OCI-LY1 (cell line): ENCODE results near the gene ZBTB7A.

Experiments
- H2AFZ ChIP-seq: fragments of 200-600 bp; sonication (generic), shearing (Covaris generic); 2 replicates; pipeline ENCODE4 v1.6.0; 2014; ENCODE audit warnings: antibody characterized with exemption, mild to moderate bottlenecking, low read length
- H3F3A ChIP-seq: fragments of 200-600 bp; sonication (generic), shearing (Covaris generic); 2 replicates; pipeline ENCODE4 v1.6.0; 2014; ENCODE audit warnings: mild to moderate bottlenecking, antibody characterized with exemption, low read length, moderate library complexity; ENCODE audit not compliant: insufficient read depth
- H3K27ac ChIP-seq: fragments of 200-600 bp; sonication (generic); 2 replicates; pipeline ENCODE4 v1.5.1; 2014; ENCODE audit warnings: low read length, mixed run types, mild to moderate bottlenecking, low read depth; ENCODE audit not compliant: poor library complexity, severe bottlenecking
- H3K27me3 ChIP-seq: fragments of 200-600 bp; sonication (generic); 2 replicates; pipeline ENCODE4 v1.6.0; 2014; ENCODE audit warnings: antibody characterized with exemption, mild to moderate bottlenecking, low read length, moderate library complexity; ENCODE audit not compliant: insufficient read depth
- H3K36me3 ChIP-seq: fragments of 200-600 bp; sonication (generic); 2 replicates; pipeline ENCODE4 v1.6.1; 2014; ENCODE audit warnings: mild to moderate bottlenecking, antibody characterized with exemption, low read length, moderate library complexity, mixed read lengths; ENCODE audit not compliant: insufficient read depth
- H3K4me1 ChIP-seq: fragments of 200-600 bp; sonication (generic); 2 replicates; pipeline ENCODE4 v1.5.1; 2014; ENCODE audit warnings: mild to moderate bottlenecking, low read length, moderate library complexity; ENCODE audit not compliant: insufficient read depth, severe bottlenecking
- H3K4me2 ChIP-seq: fragments of 200-600 bp; sonication (generic), shearing (Covaris generic); 2 replicates; pipeline ENCODE4 v1.6.1; 2014; ENCODE audit warnings: low read length
- H3K4me3 ChIP-seq: fragments of 200-600 bp; sonication (generic); 2 replicates; pipeline ENCODE4 v1.5.1; 2014; ENCODE audit warnings: low read length, low read depth, mild to moderate bottlenecking, mixed read lengths; ENCODE audit not compliant: poor library complexity, severe bottlenecking
- H3K79me2 ChIP-seq: fragments of 200-600 bp; shearing (Covaris generic); 2 replicates; pipeline ENCODE4 v1.6.1; 2016; ENCODE audit warnings: mixed run types, low read length, mixed read lengths; ENCODE audit not compliant: insufficient read depth
- H3K9ac ChIP-seq: fragments of 200-600 bp; sonication (generic), shearing (Covaris generic); 2 replicates; pipeline ENCODE4 v1.6.1; 2014; ENCODE audit warnings: mild to moderate bottlenecking, low read length, mixed read lengths
- H3K9me2 ChIP-seq: fragments of 200-600 bp; sonication (generic), shearing (Covaris generic); 2 replicates; pipeline ENCODE4 v1.6.1; 2014; ENCODE audit warnings: low read depth, mild to moderate bottlenecking, low read length, mixed read lengths
- H3K9me3 ChIP-seq: fragments of 200-600 bp; shearing (Covaris generic); 2 replicates; pipeline ENCODE4 v1.6.1; 2014; ENCODE audit warnings: low read length, mixed read lengths
- H4K20me1 ChIP-seq: fragments of 200-600 bp; sonication (generic), shearing (Covaris generic); 2 replicates; pipeline ENCODE4 v1.6.0; 2016; ENCODE audit warnings: mild to moderate bottlenecking, low read length; ENCODE audit not compliant: insufficient read depth
- EZH2 ChIP-seq: fragments of 200-600 bp; sonication (generic), shearing (Covaris generic); IDR thresholded peaks from 2 replicates; pipeline ENCODE4 v1.8.0; 2017; ENCODE audit warnings: borderline replicate concordance, mixed run types, mild to moderate bottlenecking, antibody characterized with exemption, low read length, moderate library complexity, mixed read lengths
- TF ChIP-seq, protein P1 (sequence below): fragments of 200-600 bp; sonication (generic), shearing (Covaris generic); IDR thresholded peaks from 2 replicates; pipeline ENCODE4 v1.5.1; 2017; ENCODE audit warnings: mild to moderate bottlenecking, antibody characterized with exemption, low read length, moderate library complexity, mixed read lengths

Gene ZBTB7A

DNA sequence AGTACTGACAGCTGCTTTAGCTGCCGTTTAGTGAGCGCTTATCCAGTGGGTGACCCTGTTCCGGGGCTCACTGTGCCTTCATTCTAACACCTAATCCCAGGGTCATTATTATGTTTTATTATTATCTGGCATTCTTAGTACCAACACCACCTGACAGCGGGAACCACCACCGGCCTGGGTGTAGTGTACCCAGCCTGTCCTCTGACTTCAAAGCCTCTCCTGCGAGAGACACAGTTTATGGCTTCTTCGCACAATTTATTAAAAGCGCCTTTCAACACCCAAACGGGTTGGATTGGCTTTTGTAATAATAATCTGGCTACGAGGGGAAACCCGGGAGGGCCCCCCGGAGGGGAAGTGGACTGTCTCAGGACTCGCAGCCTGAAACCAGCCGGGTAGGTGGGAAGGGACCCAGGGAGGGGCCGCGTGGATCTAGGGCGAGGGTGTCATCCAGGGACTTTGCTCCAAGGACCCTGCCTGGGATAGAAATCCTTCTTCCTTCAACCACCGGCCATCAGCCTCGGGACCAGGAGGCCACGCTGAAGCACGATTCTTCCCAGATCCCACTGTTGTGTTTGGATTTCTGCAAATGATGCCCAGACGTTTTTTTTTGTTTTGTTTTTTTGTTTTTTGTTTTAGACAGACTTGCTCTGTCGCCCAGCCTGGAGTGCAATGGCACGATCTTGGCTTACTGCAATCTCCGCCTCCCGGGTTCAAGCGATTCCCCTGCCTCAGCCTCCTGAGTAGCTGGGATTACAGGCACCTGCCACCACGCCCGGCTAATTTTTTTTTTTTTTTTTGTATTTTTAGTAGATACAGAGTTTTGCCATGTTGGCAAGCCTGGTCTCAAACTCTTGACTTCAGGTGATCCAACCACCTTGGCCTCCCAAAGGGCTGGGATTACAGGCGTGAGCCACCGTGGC is 1.6 kb upstream of the ZBTB7A start:
- Histone ChIP-seq H3K9me2 (no peaks in the 10 kb centered on the region), H3F3A (no peaks in the 10 kb centered on the region), H3K79me2 (peaks cover 18% of the 10 kb centered on the region), H3K27me3 (no peaks in the 10 kb centered on the region), H3K4me1 (peaks cover 30% of the 10 kb centered on the region), H3K36me3 (peaks cover 12% of the 10 kb centered on the region), H3K9ac (peak overlapping the region; percentile 77), H3K4me2 (peak overlapping the region; percentile 72), H4K20me1 (no peaks in the 10 kb centered on the region), H3K27ac (peak overlapping the region; percentile 38), H3K9me3 (no peaks in the 10 kb centered on the region), H3K4me3 (peak overlapping the region; percentile 73), H2AFZ (no peak overlapping the region)
- no peak for TF ChIP-seq EZH2
- TF ChIP-seq, protein P1, sequence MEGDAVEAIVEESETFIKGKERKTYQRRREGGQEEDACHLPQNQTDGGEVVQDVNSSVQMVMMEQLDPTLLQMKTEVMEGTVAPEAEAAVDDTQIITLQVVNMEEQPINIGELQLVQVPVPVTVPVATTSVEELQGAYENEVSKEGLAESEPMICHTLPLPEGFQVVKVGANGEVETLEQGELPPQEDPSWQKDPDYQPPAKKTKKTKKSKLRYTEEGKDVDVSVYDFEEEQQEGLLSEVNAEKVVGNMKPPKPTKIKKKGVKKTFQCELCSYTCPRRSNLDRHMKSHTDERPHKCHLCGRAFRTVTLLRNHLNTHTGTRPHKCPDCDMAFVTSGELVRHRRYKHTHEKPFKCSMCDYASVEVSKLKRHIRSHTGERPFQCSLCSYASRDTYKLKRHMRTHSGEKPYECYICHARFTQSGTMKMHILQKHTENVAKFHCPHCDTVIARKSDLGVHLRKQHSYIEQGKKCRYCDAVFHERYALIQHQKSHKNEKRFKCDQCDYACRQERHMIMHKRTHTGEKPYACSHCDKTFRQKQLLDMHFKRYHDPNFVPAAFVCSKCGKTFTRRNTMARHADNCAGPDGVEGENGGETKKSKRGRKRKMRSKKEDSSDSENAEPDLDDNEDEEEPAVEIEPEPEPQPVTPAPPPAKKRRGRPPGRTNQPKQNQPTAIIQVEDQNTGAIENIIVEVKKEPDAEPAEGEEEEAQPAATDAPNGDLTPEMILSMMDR = no peak

DNA sequence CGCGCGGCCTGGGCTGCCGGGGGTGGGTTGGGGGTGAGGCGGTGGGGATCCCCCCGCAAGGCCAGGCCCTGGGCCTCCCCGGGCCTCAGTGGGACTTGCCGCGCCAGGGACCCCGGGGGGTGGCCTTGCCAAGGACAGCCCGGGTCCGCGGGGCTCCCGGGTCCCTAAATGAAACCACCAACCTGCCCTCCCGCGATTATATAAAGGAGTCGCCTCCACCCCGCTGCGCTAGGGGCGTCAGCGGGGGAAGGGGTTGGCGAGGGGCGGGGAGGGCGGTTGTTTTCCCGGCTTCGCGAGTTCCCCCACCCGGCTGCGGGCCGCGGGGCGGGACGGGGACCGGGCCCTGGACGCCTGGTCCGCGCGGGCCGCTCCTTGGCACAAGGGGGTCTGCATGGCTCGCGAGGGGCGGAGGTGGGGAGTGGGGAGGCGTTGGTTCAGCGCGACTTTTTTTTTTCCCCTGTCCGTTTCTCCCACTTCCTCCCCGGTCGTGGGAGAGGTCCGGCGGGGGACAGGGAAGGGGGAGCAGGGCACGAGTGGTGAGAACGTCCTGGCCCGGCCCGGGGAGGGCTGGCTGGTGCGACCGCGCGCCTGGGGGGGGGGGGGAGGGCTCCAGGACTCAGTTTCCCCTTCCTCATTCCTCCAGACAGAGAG is 822 bp upstream of the ZBTB7A start:
- peak overlapping the region; percentile 77 for H3K9ac ChIP-seq
- no peaks in the 10 kb centered on the region for H4K20me1 ChIP-seq
- peak overlapping the region; percentile 73 for H3K4me3 ChIP-seq
- H3K4me2 ChIP-seq = peak overlapping the region; percentile 72
- H3K4me1 ChIP-seq = peaks cover 38% of the 10 kb centered on the region
- no peaks in the 10 kb centered on the region for H3K9me3 ChIP-seq
- no peaks in the 10 kb centered on the region for H3K27me3 ChIP-seq
- peaks cover 19% of the 10 kb centered on the region for H3K36me3 ChIP-seq
- H2AFZ ChIP-seq = no peak overlapping the region
- no peaks in the 10 kb centered on the region for H3K9me2 ChIP-seq
- H3K79me2 ChIP-seq = peaks cover 25% of the 10 kb centered on the region
- TF ChIP-seq, protein P1 = no peak
- TF ChIP-seq EZH2 = no peak
- H3K27ac ChIP-seq = peak overlapping the region; percentile 38
- no peaks in the 10 kb centered on the region for H3F3A ChIP-seq

DNA sequence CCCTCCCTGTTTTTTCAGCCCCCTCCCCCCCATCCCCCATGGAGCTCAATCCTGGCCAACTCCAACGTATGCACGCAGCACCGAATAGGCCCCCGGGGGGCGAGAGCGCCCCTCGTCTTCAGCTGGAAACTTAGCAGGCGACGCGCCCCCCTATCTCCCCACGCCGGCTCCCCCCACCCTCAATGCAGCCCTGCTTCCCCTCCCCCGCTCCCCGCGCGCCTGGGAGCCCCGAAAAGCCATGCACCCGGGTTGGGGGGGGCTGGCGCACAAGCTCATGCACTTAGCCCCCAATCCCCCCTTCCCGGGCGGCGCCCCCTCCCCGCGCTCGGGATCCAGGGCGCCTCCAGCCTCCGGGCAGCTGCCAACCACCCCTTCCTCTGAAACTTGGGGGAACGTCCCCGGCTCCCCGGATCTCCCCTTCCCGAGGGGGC is 508 bp downstream of the ZBTB7A start:
- Histone ChIP-seq H3K4me2 (peak overlapping the region; percentile 72), H3K36me3 (peaks cover 19% of the 10 kb centered on the region), H2AFZ (no peak overlapping the region), H3K4me1 (peaks cover 52% of the 10 kb centered on the region), H3K9me2 (no peaks in the 10 kb centered on the region), H3K27ac (peak overlapping the region; percentile 30), H3K4me3 (peak overlapping the region; percentile 73), H3K27me3 (no peaks in the 10 kb centered on the region), H3K9ac (peak overlapping the region; percentile 77), H4K20me1 (no peaks in the 10 kb centered on the region), H3F3A (no peaks in the 10 kb centered on the region), H3K79me2 (peaks cover 39% of the 10 kb centered on the region), H3K9me3 (no peaks in the 10 kb centered on the region)
- TF ChIP-seq EZH2 = no peak
- TF ChIP-seq, protein P1 = no peak
